Activated naive CD8-positive, alpha-beta T cell treated with anti-CD3 and anti-CD28 coated beads, Interleukin-2, amount 50 U/mL, for 24 hours (primary cell): ENCODE results near the gene SLC39A7.
A peak's percentile ranks its signal among the peaks of the same experiment; 100 is the strongest.

Source experiments
- ATAC-seq: fragments of 150-1000 bp; cut with Tn5 transposase; one replicate; pipeline ENCODE4 v1.10.0; 2021
- DNase-seq: peaks from one replicate; pipeline ENCODE4 v3.0.0; 2021
- H3K27ac Mint-ChIP-seq: one replicate; pipeline ENCODE4 v1.8.0; 2021; ENCODE audit warnings: mild to moderate bottlenecking, mixed read lengths
- H3K27me3 Mint-ChIP-seq: one replicate; pipeline ENCODE4 v1.8.0; 2021; ENCODE audit warnings: mixed read lengths
- H3K36me3 Mint-ChIP-seq: one replicate; pipeline ENCODE4 v1.8.0; 2021; ENCODE audit warnings: low read depth, mixed read lengths
- H3K4me1 Mint-ChIP-seq: one replicate; pipeline ENCODE4 v1.8.0; 2021; ENCODE audit warnings: mixed read lengths
- H3K4me3 Mint-ChIP-seq: one replicate; pipeline ENCODE4 v1.8.0; 2021; ENCODE audit warnings: mild to moderate bottlenecking, moderate library complexity, mixed read lengths
- H3K9me3 Mint-ChIP-seq: one replicate; pipeline ENCODE4 v1.8.0; 2021; ENCODE audit warnings: mixed read lengths

Gene SLC39A7, protein sequence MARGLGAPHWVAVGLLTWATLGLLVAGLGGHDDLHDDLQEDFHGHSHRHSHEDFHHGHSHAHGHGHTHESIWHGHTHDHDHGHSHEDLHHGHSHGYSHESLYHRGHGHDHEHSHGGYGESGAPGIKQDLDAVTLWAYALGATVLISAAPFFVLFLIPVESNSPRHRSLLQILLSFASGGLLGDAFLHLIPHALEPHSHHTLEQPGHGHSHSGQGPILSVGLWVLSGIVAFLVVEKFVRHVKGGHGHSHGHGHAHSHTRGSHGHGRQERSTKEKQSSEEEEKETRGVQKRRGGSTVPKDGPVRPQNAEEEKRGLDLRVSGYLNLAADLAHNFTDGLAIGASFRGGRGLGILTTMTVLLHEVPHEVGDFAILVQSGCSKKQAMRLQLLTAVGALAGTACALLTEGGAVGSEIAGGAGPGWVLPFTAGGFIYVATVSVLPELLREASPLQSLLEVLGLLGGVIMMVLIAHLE

GRCh38 chr6:33200219-33201146, at the start of gene SLC39A7, which contains the start of gene RXRB:
SLC39A7 (plus strand) TSS chr6:33200867; CDS start chr6:33201246, 379 bp downstream.
RXRB (minus strand) TSS chr6:33200665; CDS start chr6:33200476, 189 bp downstream.
- DNase-seq = peak; percentile 98
- peak within 1 kb of the TSS; percentile 99 for H3K4me3 Mint-ChIP-seq
- ATAC-seq = peak; percentile 40
- H3K27me3 Mint-ChIP-seq = no peaks in the 10 kb centered on the region
- no peaks in the 10 kb centered on the region for H3K9me3 Mint-ChIP-seq
- H3K27ac Mint-ChIP-seq = peak within 1 kb of the TSS; percentile 98
- peaks cover 67% of the 10 kb centered on the region for H3K4me1 Mint-ChIP-seq
- H3K36me3 Mint-ChIP-seq = peaks cover 50% of the 10 kb centered on the region

DNA sequence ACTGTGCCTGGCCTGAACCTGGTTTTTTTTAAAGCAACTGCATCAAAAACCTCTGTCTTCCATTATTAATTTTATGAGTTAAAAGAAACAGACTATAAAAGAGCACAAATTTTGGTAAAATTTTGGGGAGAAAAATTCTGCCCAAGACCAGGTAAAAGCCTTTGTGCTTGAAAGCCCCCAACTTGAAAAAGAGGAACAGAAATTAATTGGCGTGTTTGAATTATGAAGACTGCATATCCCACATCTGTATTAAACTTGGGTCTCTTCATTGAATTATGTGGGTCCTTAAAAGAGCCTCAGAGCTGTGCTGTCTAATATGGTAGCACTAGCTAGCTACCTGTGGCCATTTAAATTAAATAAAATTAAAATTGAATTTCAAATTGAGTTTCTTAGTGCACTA, 49.6 kb upstream of the SLC39A7 start:
- H3K4me1 Mint-ChIP-seq = no peaks in the 10 kb centered on the region
- H3K27ac Mint-ChIP-seq = no peak overlapping the region
- no peaks in the 10 kb centered on the region for H3K36me3 Mint-ChIP-seq
- peaks cover 10% of the 10 kb centered on the region for H3K27me3 Mint-ChIP-seq
- ATAC-seq (no peak), DNase-seq (no peak)
- no peak overlapping the region for H3K4me3 Mint-ChIP-seq
- H3K9me3 Mint-ChIP-seq = peaks cover 13% of the 10 kb centered on the region

DNA sequence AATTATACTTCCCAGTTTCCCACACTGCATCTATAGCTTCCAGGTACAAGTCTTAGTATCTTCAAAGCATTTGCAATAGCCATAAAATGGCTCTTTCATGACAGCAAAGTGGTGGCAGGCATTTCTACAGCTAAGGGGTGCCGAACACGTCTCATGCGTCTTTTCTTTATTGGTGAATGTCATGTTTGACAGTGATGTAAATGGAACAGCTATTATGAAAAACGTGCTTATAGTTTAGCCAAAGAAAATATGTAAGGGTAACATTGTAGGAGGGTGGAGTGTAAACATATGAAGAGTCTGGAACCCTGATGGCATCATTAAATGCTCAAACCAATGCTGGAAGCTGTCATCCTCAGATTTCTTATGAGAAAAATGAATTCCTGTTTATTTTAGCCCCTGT, 46.3 kb upstream of the SLC39A7 start:
- ATAC-seq (no peak), DNase-seq (no peak)
- H3K4me1 Mint-ChIP-seq = no peaks in the 10 kb centered on the region
- H3K4me3 Mint-ChIP-seq = no peak overlapping the region
- peaks cover 10% of the 10 kb centered on the region for H3K27me3 Mint-ChIP-seq
- peaks cover 13% of the 10 kb centered on the region for H3K9me3 Mint-ChIP-seq
- H3K27ac Mint-ChIP-seq = no peak overlapping the region
- H3K36me3 Mint-ChIP-seq = no peaks in the 10 kb centered on the region

- peaks cover 7% of the 10 kb centered on the region for H3K27me3 Mint-ChIP-seq
Observed at GRCh38 chr6:33156561-33156960, 44.1 kb upstream of the SLC39A7 start.

DNA sequence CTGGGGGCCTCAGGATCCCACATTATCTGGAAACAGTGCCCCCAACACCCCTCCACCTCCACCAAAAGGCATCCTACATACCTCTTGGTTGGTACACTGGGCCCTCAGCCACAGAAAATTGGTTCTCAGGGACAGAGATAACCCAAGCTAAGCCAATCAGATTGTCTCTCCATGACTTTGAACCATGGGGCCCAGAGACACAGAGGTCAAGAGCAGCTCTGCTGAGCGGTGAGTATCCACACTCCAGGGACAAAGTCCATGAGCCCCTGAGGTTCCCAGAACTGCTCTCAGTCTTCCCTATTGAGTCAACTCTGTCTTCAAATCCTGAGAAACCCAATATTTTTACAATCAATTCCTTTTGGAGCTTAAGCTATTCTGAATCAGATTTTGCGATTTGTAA, 43.7 kb upstream of the SLC39A7 start:
- Mint-ChIP-seq H3K27ac (no peak overlapping the region), H3K4me1 (peaks cover 10% of the 10 kb centered on the region), H3K4me3 (no peak overlapping the region), H3K27me3 (peaks cover 7% of the 10 kb centered on the region), H3K36me3 (no peaks in the 10 kb centered on the region), H3K9me3 (peaks cover 9% of the 10 kb centered on the region)
- ATAC-seq (no peak), DNase-seq (no peak)

More at GRCh38 chr6:33156561-33156960, 44.1 kb upstream of the SLC39A7 start:
- ATAC-seq (no peak), DNase-seq (no peak)
- no peak overlapping the region for H3K4me3 Mint-ChIP-seq
- H3K27ac Mint-ChIP-seq = no peak overlapping the region
- H3K36me3 Mint-ChIP-seq = no peaks in the 10 kb centered on the region
- peaks cover 7% of the 10 kb centered on the region for H3K4me1 Mint-ChIP-seq
- H3K9me3 Mint-ChIP-seq = peaks cover 13% of the 10 kb centered on the region

GRCh38 chr6:33160096-33160495, 40.6 kb upstream of the SLC39A7 start:
- DNase-seq (no peak), ATAC-seq (no peak)
- H3K4me1 Mint-ChIP-seq = peaks cover 11% of the 10 kb centered on the region
- H3K27me3 Mint-ChIP-seq = no peaks in the 10 kb centered on the region
- H3K4me3 Mint-ChIP-seq = no peak overlapping the region
- H3K36me3 Mint-ChIP-seq = no peaks in the 10 kb centered on the region
- H3K27ac Mint-ChIP-seq = no peak overlapping the region
- no peaks in the 10 kb centered on the region for H3K9me3 Mint-ChIP-seq

- DNase-seq (no peak), ATAC-seq (peak; percentile 37)
Observed at GRCh38 chr6:33160728-33161344, 39.8 kb upstream of the SLC39A7 start.

GRCh38 chr6:33161354-33162331, 39.0 kb upstream of the SLC39A7 start:
- Mint-ChIP-seq H3K36me3 (no peaks in the 10 kb centered on the region), H3K9me3 (no peaks in the 10 kb centered on the region), H3K4me1 (peaks cover 11% of the 10 kb centered on the region), H3K4me3 (peak overlapping the region; percentile 77), H3K27me3 (no peaks in the 10 kb centered on the region), H3K27ac (peak overlapping the region; percentile 82)
- ATAC-seq (peak; percentile 85), DNase-seq (peak; percentile 89)

More at GRCh38 chr6:33160728-33161344, 39.8 kb upstream of the SLC39A7 start:
- H3K9me3 Mint-ChIP-seq = no peaks in the 10 kb centered on the region
- H3K36me3 Mint-ChIP-seq = no peaks in the 10 kb centered on the region
- H3K27me3 Mint-ChIP-seq = no peaks in the 10 kb centered on the region
- peak overlapping the region; percentile 77 for H3K4me3 Mint-ChIP-seq
- peak overlapping the region; percentile 82 for H3K27ac Mint-ChIP-seq
- peaks cover 11% of the 10 kb centered on the region for H3K4me1 Mint-ChIP-seq

DNA sequence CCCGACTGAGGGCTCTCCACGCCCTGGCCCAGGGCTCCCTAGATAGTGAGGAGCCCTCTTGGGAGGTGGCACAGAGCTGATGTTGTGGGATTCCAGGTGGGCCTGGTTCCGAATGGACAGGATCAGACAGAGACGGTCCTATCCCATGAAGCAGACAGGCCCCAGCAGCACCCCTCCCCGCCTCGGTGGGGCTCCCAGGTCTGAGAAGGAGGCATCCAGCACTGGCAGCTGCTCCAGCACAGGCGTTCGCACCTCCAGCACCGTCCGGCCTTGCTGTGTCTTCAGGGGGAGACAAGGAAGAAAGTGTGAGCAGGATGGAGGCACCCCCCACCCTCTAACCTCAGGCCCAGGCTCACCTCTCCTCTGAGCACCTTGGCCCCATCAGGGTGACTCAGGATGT, 37.1 kb upstream of the SLC39A7 start:
- Mint-ChIP-seq H3K36me3 (no peaks in the 10 kb centered on the region), H3K4me1 (peaks cover 11% of the 10 kb centered on the region), H3K27me3 (no peaks in the 10 kb centered on the region), H3K4me3 (no peak overlapping the region), H3K27ac (no peak overlapping the region), H3K9me3 (no peaks in the 10 kb centered on the region)
- ATAC-seq (no peak), DNase-seq (no peak)

GRCh38 chr6:33164176-33164575, 36.5 kb upstream of the SLC39A7 start:
- DNase-seq = no peak
- no peaks in the 10 kb centered on the region for H3K27me3 Mint-ChIP-seq

GRCh38 chr6:33164665-33165373, 35.8 kb upstream of the SLC39A7 start:
- DNase-seq (no peak), ATAC-seq (no peak)
- peaks cover 11% of the 10 kb centered on the region for H3K4me1 Mint-ChIP-seq
- H3K4me3 Mint-ChIP-seq = no peak overlapping the region
- no peaks in the 10 kb centered on the region for H3K36me3 Mint-ChIP-seq
- no peaks in the 10 kb centered on the region for H3K9me3 Mint-ChIP-seq
- H3K27me3 Mint-ChIP-seq = no peaks in the 10 kb centered on the region
- H3K27ac Mint-ChIP-seq = no peak overlapping the region

More at GRCh38 chr6:33164176-33164575, 36.5 kb upstream of the SLC39A7 start:
- H3K9me3 Mint-ChIP-seq = no peaks in the 10 kb centered on the region
- no peak overlapping the region for H3K4me3 Mint-ChIP-seq
- ATAC-seq = no peak
- peaks cover 11% of the 10 kb centered on the region for H3K4me1 Mint-ChIP-seq
- no peak overlapping the region for H3K27ac Mint-ChIP-seq
- no peaks in the 10 kb centered on the region for H3K36me3 Mint-ChIP-seq

DNA sequence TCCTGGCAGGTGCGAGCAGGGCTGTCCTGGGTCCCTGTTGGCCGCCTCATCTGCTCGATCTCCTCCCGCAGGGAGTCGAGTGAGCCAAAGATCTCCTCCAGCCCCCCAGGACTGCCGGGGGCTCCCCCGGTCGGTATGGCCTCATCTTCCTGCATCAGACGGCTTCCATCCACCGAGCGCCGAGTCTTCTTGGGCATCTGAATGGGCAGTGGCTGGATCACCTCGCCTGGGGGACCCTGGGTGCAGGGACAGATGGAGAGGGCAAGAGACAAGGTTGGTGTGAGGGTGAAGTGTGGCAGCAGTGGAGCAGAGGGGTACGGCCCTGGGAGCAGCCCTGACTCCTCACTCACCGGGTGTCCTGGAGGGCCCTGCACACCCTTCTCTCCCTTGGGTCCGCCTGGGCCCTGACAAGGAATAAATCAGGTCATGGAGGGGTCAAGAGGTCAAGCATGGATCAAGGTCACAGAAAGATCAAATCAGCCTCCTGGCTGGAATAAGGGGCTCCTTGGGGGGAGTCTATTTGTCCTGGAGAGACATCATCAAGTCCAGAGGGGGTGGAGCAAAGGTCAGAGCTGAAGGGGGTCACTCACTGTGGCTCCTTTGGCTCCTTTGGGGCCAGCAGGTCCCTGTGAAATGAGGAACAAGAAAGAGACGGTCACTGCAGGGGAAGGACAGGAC, 34.9 kb upstream of the SLC39A7 start:
- Mint-ChIP-seq H3K36me3 (no peaks in the 10 kb centered on the region), H3K9me3 (no peaks in the 10 kb centered on the region), H3K4me3 (no peak overlapping the region), H3K27ac (no peak overlapping the region), H3K4me1 (peaks cover 11% of the 10 kb centered on the region), H3K27me3 (no peaks in the 10 kb centered on the region)
- no peak for ATAC-seq
- no peak for DNase-seq
